Amniotic epithelial cell (primary cell): ENCODE data around the gene ZNF662.
A peak's percentile ranks its signal among the peaks of the same experiment; 100 is the strongest.

Experiments used
- DNase-seq: peaks from one replicate; pipeline ENCODE4 v3.0.0-alpha.2; 2010; ENCODE audit warnings: low read depth

ZNF662 gene

DNA sequence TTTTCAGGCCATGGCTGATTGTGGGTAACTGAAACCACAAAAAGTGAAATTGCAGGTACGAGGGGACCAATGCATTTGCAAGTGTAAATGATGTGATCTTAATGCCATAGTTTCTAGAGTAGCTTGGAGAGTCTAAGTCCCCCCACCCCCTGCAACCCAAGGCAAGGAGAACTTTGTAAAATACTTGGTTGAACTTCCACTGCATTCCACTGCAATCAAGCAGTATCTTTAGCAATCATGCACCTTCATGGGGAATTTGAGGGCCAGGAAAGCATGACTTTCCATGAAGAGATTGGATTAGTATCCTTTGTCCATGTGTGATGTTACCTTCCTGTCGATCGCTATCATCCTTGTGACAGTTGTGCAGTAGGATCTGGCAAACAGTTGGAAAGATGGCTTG, 18.9 kb upstream of the ZNF662 start:
- DNase-seq: no peak

GRCh38 chr3:42891042-42891441, 14.9 kb upstream of the ZNF662 start:
- DNase-seq: no peak

DNA sequence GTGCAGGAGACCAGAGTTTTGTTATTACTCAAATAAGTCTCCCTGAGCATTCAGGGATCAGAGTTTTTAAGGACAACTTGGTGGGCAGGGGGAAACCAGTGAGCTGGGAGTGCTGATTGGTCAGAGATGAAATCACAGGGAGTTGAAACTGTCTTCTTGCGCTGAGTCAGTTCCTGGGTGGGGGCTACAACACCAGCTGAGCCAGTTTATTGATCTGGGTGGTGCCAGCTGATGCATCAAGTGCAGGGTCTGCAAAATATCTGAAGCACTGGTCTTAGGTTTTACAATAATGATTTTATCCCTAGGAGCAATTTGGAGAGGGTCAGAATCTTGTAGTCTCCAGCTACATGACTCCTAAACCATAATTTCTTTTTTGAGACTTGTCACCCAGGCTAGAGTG, 13.8 kb upstream of the ZNF662 start:
- DNase-seq: peak; percentile 27

DNA sequence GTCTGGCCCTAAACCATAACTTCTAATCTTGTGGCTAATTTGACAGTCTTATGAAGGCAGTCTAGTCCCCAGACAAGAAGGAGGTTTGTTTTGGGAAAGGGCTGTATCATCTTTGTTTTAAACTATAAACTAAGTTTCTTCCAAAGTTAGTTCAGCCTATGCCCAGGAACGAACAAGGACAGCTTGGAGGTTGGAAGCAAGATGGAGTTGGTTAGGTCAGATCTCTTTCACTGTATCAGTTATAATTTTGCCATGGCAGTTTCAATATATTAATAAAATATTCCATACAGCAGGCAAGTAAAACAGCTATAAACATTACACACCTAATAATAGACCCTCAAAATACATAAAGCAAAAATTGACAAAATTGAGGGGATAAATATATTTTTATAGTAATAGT, 13.1 kb upstream of the ZNF662 start:
- DNase-seq: no peak

DNA sequence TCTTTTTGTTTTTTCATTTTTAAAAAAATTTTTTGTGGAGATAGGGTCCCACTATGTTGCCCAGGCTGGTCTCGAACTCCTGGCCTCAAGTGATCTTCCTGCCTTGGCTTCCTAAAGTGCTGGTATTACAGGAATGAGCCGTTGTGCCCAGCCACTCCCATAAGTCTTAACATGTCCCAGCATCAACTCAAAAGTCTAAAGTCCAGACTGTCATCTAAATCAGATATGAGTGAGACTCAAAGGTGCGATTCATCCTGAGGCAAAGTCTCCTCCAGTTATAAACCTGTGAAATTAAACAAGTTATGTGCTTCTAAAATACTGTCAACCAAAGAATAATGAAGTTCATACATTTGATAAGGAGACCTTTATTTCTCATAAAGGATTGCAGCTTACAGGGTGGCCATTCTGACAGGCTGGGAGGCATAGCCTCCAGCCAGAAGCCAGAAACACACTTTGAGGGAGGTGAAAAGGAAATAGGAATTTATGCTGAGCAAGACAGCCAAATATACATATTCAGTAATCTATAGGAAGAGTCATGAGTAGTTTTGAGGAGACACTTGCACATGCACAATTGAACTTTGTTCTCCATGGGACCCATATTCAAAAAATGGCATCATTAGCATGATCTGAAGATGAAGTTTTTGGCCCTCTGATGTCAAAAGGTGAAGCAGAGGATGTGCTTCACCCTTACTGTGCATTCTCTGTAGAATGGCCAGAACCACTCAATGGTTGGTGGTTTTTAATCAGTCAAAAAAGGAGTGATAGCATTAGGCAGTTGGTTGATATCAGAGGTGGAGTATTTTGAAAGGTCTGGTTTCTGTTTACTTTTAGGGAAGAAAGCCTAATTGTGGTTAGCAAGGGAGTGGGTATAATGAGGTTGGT, 11.0 kb upstream of the ZNF662 start:
- no peak for DNase-seq

DNA sequence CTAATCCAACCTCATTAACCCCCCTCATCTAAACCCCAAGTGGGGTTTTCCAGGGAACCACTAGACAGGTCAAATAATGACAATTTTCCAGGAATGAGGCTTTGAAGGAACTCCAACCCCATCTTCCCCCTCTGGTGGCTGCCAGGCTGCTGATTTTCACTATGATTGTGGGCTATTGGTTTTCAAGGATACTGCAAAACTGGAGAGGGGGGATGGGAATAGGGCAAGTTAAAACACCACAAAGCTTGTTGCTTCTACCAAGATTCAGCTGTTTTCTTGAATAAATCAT, 10.4 kb upstream of the ZNF662 start:
- DNase-seq: no peak

DNA sequence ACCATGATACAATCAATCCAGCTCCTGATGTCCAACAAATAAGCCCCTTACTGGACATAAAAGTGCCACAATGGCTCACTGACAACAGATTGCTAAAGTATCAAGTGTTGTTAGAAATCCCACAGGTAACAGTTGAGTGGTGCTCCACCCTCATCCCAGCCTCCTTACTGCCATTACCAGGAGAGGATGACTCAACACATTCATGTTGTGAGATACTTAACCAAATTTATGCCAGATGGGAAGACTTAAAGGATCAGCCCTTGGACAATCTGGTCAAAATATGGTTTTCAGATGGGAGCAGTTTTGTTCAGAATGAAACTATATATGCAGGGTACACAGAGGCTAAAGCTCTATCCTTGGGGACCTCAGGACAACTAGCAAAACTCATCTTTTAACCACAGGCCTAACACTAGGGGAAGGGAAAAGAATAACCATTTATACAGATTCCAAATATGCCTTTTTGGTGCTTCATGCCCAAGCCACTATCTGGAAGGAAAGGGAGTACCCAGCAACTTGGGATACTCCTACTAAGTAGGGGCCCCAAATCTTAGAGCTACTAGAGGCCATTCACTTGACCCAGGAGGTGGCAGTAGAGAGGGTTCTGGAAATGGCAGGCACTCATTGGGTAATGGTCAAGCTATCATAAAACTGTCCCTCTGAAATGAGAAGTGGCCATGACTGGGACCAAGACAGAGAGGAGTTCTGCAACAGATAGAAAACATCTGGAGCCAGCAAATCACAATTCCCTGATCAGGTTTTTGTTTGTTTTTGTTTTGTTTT, 6.9 kb upstream of the ZNF662 start:
- DNase-seq: no peak

- DNase-seq: no peak
These were observed 5.5 kb upstream of the ZNF662 start for GRCh38 chr3:42900226-42901072.

GRCh38 chr3:42901073-42901415, 4.9 kb upstream of the ZNF662 start:
- DNase-seq: no peak

GRCh38 chr3:42902257-42902656, 3.7 kb upstream of the ZNF662 start:
- no peak for DNase-seq

DNA sequence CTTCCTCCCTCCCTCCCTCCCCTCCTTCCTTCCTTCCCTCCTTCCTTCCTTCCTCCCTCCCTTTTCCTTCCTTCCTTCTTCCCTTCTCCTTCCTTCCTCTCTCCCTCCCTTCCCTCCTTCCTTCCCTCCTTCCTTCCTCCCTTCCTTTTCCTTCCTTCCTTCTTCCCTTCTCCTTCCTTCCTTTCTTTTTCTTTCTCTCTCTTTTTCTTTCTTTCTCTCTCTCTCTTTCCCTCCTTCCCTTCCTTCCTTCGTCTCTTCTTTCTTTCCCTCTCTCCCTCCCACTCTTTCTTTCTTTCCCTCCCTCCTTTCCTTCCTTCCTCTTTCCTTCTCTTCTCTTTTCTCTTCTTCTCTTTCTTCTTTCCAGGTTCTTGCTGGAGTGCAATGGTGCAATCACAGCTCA, 1.9 kb upstream of the ZNF662 start:
- no peak for DNase-seq

DNA sequence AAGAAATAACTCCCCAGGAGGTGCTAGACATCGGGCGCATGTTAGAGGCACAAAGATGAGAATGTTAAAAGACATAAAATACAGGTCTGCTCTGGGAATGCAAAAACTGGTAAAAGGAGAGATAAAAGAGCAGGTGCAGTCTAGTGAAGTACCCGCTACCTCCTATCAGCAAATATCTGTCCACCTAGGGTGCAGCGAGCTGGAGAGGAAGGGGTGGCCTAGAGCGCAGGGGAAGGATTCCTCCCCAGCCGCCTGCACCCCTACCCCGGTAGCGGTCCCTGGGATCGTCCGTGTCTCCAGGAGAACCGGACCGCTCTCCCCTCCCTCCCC, 237 bp upstream of the ZNF662 start:
- no peak for DNase-seq

DNA sequence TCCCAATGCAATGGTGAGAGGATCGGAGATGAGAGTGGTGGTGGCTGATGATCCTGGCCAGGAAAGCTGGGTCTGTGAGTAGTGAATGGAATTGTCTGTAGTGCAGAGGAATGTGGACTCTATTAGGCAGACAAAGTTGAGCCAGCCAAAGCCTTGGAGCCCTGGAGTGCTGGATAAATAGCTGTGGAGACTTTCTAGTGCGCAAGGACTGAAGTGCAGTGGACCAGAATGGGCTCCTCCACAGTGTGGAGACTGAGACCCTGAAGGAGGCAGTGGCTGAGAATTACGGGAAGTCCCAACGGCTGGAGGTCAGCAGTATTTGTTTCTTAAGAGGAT, 874 bp downstream of the ZNF662 start:
- DNase-seq: no peak

- no peak for DNase-seq
These were observed 2.7 kb downstream of the ZNF662 start for GRCh38 chr3:42908675-42909074.

DNA sequence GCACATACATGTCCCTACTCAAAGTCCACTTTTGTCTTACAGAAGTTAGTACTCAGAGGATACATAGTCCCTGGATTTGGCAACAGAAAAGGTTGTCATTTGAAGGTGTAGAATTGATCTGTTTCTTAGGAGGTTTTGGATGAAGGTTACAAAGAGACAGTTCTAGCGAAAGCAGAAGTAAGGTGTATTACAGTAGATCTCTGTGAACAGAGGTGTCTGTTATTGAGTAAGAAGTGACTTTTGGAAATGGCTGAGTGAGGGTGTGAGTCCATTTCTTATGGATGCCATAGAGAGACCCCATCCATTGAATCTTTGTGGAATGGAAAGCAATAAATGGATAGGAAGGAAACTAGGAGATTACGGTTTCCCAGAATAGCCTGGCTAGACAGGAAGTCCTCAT, 5.6 kb downstream of the ZNF662 start:
- DNase-seq: no peak

GRCh38 chr3:42914771-42915515, 9.0 kb downstream of the ZNF662 start:
- peak; percentile 17 for DNase-seq

DNA sequence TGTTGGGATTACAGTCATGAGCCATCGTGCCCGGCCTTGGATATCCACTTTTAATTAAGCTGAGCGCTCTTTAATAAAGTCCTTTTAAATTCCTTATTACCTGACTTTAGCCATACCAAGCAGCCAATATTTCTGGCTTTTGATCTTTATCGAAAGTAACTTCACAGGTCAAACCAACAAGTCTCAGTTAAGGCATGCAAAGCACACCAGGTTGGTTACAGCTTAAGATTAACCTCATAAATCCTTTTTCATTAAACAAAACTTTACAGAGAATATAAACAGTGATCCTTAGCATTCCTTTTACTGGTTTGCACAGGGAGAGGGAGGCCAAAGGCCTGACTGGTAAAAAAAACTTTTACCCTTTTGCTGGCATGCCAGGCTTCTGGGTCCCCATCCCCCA, 17.7 kb downstream of the ZNF662 start:
- no peak for DNase-seq

DNA sequence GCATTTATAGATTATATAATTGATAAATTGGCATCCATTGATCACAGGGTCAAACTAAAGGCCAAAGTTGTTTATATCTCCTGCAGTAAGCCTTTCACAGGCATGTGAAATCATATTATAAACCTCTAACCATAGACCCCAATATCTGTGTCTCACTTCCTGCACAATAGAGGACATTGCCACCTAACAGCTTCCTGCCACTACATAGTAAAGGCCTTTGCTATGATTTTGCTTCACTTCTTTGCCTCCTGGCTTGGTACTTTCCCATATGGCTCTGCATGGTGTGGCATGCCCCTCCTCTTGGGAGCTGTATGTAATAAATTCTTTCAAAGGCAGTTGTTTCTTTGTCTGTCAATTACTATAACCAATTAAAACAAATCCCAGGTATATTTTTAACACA, 20.4 kb downstream of the ZNF662 start:
- DNase-seq: no peak

DNA sequence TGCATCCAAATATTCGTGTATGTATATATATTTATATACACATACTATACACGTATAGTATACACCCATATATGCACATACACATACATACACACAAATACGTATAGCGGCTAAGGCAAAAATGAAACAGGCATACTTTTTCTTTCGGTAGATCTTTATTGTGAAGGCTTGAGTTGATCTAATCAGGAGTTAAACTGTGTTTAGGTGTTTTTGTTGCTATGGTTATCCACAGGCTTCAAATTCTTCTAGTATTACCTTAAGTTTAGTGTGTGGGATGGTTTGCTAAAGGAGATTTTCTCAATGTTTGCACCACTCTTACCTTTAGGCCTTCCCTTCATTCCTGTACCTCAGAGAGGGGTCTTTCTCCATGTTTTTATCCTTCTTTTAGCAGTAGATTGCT, 28.2 kb downstream of the ZNF662 start:
- DNase-seq: no peak

DNA sequence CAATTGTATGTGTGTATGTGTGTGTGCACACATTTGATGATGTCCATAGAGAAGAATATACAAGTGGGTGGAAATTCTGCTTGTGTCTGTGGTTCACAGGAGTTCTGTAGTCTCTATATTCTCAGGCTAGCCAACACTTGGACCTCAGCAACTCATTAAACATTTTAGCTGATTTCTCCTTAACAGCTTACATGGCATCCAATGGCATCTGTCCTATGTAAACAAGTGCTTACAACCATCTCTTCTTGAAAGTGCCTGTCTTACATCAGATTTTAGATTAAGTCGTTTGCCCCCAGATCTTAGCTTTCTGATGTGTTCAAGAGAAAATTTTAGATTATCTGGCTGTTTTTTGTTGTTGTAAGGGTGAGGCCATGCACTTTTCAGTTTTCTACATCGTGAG, 29.0 kb downstream of the ZNF662 start:
- DNase-seq: no peak

DNA sequence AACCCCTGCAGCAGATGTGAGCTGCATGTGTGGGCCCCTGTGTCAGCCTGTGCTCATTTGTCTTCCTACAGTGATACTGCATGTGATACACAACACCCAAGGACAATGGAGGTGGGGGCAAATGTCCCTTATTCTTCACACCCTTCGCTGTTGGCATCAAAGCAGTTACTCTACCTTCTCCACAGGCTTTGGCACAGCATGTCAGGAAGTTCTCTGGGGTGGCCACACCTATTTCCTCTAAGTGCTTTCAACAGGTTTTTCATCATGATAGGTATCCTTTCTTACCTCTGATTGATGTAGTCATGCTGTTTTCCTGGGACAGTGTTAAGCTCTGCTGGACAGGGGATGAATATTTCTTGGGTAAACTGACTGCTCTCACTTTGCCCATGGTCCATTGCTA, 29.5 kb downstream of the ZNF662 start:
- no peak for DNase-seq

- DNase-seq: peak; percentile 72
These were observed 30.4 kb downstream of the ZNF662 start for GRCh38 chr3:42936157-42936981.
